ENCODE measurements around the gene TMPRSS7.

DNA sequence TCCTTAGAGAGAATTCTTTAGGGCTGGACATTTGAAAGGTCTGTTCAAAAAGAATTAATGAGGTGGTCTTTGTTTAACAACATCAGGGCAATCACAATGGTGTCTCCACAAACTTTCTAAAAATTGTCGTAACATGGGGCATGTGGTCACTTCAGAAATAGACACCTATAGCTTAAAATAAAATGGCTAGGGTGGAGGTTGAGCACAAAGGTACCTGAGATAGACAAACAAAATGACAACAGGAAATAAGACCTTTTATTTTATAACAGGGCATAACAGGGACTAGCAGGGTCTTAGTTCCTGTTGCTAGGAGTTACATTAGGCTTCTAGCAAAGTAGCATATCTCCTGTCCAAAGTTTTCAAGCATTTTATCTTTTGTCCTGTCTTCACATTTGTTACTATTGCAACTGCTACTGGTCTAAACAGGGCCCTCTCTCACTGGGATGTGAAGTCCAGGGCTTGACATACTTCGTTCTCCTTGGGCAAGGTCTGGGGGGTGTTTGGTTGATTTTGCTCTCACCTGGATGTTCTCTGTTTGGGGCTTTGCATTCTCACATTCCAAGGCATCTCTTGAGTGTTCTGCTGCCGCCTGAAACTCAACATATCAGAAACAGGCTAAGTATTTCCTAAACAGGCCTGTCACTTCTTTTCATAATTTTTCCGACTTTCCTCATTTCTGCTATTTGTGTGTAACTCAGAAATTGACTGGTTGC is 95.5 kb downstream of the TMPRSS7 start:
- TF ChIP-seq POLR2A (IDR thresholded peaks at IDR 0.05): no peak
- TF ChIP-seq, protein P1, sequence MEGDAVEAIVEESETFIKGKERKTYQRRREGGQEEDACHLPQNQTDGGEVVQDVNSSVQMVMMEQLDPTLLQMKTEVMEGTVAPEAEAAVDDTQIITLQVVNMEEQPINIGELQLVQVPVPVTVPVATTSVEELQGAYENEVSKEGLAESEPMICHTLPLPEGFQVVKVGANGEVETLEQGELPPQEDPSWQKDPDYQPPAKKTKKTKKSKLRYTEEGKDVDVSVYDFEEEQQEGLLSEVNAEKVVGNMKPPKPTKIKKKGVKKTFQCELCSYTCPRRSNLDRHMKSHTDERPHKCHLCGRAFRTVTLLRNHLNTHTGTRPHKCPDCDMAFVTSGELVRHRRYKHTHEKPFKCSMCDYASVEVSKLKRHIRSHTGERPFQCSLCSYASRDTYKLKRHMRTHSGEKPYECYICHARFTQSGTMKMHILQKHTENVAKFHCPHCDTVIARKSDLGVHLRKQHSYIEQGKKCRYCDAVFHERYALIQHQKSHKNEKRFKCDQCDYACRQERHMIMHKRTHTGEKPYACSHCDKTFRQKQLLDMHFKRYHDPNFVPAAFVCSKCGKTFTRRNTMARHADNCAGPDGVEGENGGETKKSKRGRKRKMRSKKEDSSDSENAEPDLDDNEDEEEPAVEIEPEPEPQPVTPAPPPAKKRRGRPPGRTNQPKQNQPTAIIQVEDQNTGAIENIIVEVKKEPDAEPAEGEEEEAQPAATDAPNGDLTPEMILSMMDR (IDR thresholded peaks at IDR 0.05): no peak

All from lower leg skin (tissue), 3 donors.